ENCODE measurements around the gene GGPS1. TPM values are rescaled to one million over a fixed set of nuclear protein-coding genes. Genes with fewer than 3 reads are reported as not detected.
"Not testable (repeated sequence)": the region's sequence is repeated elsewhere in the genome, so short reads cannot be mapped to it uniquely, and the experiment has no call there.

GGPS1 gene
- 30.0 and 37.7 TPM in 2 replicates for total RNA-seq (2014; rRNA removed; shearing (Covaris generic))

DNA sequence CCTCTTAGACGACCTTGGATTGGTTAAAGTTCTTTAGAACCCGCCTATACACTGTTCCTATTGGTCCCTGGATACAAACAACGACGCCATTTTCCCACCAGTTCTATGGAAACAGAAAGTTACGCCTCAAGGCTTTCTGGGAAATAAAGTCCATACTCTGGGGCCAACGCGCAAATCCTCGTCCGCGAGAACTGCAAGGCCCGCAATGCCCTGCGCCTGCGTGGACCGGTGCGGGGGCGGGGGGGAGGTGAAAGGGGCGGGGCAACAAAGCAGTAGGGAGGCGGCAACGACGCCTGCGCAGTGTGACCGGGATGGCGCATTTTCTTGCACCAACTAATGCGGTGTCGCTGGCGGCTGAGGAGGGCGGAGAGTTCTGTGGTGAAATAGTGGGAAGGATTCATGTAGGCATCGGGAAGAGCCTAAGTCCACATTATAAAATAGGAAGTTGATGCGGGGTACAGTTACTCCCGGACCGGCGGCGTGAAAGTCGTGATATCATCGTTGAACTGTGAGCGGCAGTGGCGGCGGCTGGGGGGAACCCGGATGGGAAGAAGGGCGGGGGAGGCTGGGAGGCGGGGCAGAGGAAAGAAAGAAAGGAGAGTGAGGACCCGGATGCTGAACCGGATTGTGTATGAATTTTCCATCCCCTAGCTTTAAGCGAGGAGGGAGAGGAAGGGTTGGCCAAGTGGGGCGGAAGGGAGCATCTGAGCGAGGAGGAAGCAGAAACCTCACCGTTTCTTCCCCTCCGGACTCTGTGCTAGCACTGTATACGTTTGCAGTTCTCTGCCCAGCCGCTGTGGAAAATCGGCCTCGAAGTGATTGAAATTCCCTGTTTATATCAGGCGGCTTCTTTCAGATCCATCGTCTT lies at the start of gene GGPS1:
TSS of gene GGPS1 (plus strand) at position 300 of the 868 bp plus-strand sequence. CDS start 6,695 bp downstream, outside the sequence.
- DNase-seq (ENCODE audit: low read depth), result peak; percentile 99

DNA sequence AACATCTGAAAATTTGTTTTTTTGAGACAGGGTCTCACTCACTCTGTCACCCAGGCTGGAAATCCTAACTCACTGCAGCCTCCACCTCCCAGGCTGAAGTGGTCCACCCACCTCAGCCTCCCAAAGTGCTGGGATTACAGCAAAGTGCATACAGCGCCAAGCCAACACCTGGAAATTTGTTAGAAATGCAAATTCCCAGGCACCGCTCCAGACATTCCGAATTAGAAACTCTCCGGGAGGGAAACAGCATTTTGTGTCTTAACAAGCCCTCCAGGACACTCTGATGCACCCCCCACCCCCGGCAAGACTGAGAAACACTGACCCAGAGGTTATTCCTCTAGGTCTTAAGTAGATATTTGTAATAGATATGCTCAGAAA lies 49.5 kb upstream of the GGPS1 start:
- no peak for DNase-seq (ENCODE audit: low read depth)

DNA sequence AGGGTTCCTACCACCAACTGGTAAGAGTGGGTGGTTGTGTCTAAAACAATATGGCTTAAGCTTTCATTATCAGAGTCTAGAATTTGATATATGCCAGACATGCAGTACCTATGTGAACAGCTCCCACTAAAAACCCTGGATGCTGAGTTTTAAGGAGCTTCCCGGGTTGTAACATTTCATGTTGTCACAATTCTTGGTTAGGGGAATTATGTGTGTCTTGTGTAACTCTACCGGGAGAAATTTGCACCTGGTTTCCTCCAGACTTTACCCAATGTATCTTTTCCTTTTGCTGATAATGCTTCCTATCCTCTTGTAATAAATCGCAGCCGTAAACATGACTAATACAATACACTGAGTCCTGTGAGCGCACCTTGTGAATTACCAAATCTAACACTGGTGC lies 48.7 kb upstream of the GGPS1 start:
- DNase-seq (ENCODE audit: low read depth), result no peak

DNA sequence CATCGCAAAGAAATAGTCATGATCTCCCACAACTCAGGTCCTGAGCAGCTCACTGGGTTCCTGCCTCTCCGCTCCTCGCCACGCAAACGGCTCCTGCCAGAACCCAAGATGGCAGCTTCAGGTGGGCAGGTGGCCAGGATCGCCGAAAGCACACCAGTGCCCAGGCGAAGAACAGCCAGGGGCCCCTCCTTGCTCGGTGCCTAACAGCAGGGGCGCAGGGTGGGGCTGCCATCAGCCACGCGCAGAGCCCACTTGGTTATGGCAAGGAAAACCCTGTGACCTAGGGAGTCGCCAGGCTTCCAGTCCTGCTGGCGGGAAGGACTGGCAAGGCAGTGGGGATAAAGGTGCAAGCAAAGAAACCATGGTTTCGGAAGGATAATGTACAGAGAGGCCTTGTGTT lies 47.9 kb upstream of the GGPS1 start:
- DNase-seq (ENCODE audit: low read depth), result no peak

DNA sequence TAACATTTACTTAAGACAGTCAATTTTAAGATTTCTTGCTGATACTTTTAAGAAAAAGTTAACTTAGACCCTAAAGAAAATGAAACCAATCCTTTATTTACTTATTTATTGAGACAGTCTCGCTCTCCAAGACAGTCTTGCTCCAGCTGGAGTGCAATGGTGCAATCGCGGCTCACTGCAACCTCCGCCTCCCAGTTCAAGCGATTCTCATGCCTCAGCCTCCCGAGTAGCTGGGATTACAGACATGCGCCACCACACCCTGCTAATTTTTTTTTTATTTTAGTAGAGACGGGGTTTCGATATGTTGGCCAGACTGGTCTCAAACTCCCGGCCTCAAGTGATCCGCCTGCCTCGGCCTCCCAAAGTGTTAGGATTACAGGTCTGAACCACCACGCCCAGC lies 44.7 kb upstream of the GGPS1 start:
- DNase-seq (ENCODE audit: low read depth), result not testable (repeated sequence)

DNA sequence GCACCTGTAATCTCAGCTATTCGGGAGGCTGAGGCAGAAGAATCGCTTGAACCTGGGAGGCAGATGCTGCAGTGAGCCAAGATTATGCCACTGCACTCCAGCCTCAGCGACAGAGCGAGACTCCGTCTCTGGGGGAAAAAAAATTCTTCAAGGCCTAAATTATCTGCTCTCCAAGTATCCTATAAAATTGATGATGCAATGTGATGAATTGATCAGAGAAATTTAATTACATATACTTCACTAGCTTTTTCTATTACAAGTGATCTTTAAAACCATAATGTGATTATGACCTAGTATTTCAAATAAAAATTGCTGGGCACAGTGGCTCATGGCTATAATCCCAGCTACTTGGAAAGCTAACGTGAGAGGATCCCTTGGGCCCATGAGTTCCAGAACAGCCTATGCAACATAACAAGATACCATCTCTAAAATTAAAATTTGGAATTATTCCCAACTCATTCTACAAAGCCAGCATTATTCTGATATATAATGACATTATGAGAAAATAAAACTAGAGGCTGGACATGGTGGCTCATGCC lies 44.1 kb upstream of the GGPS1 start:
- DNase-seq (ENCODE audit: low read depth), result no peak

DNA sequence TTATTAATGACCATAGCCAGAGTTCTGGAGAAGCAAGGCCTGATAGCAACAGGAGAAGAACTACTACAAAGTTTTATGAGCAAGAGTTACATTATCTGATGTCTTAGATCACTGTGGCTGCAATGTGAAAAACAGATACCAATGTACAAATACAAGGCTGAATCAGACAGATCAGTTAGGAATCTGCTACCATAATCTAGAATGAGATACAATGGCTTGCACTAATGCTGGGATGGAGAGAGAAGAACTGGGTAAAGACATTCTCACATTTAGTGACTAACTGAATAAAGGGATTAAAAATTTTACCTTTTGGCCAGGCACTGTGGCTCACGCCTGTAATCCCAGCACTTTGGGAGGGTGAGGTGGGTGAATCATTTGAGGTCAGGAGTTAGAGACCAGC lies 41.7 kb upstream of the GGPS1 start:
- no peak for DNase-seq (ENCODE audit: low read depth)

DNA sequence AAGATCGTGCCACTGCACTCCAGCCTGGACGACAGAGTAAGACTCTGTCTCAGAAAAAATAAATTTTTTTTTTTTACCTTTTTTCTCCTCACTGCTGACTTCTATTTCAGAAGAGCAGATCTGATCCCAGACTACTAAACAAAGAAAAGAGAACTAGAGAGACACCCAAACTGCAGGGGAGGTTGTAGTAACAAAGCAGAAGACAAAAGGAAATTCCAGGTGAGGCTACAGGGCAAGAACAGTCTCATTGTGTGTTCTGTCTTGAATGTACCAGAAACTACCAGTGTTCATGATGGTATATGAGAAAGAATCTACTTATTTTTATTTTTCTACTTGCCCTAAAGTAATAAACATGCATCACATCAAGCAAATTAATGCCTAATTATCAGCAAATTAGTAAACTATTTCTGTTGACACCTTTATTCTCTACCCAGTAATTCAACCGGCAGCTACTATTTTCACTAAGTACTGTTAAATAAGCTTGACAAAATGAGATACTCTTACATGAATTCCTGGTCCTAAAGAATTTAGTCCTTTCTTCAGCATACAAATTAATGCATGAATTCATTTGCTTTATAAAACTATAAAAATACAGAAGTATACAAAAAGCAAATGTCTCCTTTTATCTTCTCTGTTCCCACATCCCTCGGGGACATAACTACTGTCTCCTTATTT lies 41.0 kb upstream of the GGPS1 start:
- no peak for DNase-seq (ENCODE audit: low read depth)

DNA sequence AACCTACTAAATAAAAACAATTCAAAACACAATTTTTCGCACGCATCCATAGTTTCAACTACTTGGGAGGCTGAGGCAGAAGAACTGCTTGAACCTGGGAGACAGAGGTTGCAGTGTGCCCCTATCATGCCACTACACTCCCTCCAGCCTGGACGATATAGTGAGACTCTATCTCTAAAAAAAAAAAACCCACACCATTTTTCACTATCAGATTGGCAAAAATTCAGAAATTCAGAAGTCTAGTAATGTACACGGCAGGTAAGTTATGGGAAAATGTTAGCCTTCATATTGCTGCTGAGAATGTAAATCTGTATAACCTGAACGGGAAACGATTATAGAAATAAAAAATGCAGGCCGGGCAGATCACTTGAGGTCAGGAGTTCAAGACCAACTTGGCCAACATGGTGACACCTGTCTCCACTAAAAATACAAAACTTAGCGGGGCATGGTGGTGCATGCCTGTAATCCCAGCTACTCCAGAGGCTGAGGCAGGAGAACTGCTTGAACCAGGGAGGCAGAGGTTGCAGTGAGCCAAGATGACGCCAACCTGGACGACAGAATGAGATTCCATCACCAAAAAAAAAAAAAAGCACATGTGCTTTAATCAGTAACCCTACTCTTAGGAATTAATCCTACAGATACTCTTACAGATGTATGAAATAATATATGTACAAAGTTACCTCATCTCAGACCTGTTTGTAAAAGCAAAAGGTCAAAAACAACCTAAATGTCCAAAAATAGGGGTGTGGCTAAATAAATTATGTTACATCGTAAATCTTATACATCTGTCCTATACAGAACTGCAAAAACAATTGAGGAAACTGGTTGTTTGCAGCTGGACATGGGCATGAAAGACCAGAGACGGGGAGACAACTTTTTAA lies 38.3 kb upstream of the GGPS1 start:
- no peak for DNase-seq (ENCODE audit: low read depth)

DNA sequence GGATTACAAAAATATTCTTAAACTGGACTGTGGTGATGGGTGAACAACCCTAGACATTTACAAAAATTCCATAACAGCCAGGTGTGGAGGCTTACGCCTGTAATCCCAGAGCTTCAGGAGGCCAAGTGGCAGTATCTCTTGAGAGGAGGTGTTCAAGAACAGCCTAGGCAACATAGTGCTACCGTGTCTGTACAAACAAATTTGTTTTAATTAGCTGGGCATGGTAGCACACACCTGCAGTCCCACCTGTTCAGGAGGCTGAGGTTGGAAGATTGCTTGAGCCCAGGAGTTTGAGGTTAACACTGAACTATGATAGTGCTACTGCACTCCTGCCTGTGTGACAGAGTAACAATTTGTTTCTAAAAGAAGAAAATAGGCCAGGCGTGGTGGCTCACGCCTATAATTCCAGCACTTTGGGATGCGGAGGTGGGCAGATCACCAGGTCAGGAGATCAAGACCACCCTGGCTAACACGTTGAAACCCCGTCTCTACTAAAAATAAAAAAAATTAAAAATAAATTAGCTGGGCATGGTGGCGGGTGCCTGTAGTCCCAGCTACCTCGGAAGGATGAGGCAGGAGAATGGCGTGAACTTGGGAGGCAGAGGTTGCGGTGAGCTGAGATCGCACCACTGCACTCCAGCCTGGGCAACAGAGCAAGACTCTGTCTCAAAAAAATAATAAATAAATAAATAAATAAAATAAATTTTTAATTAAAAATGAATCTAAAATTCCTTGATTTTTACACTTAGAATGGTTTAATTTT lies 37.4 kb upstream of the GGPS1 start:
- DNase-seq (ENCODE audit: low read depth), result no peak

DNA sequence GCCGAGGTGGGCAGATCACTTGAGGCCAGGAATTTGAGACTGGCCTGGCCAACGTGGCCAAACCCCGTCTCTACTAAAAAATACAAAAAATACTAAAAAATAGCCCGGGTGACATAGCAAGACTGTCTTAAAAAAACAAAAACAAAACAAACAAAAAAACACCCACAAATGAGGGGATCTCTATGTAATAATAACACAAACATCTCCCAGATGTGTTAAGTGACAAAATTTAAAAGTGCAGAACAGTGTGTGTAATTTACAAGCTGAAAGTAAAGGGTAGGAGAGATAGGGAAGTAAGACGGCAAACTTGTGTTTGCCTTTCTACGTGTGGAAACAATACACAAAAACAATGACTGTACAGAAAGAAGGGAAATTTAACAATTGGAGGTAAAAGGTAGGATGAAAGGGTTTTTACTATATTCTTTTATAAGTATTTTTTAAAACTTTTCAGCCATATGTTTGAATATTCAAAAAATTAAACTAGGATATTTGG lies 36.7 kb upstream of the GGPS1 start:
- DNase-seq (ENCODE audit: low read depth), result no peak

DNA sequence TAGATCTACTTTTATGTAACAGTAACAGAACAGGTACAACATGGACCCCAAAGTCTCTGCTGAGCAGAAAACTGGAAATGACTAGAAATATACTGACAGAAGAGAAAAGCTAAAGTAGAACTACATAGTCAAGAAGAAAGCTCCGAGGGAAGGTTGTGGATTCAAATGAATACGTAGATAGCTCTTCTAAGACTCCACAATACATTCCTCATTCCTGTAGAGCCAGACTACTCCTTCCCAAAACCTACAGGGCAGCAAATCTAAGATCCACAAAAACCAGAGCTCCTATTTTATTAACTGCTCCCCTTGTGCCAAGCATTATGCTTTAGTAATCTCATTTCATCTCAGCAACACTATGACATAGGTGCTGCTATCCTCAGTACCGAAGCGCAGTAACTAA lies 35.6 kb upstream of the GGPS1 start:
- DNase-seq (ENCODE audit: low read depth), result no peak

DNA sequence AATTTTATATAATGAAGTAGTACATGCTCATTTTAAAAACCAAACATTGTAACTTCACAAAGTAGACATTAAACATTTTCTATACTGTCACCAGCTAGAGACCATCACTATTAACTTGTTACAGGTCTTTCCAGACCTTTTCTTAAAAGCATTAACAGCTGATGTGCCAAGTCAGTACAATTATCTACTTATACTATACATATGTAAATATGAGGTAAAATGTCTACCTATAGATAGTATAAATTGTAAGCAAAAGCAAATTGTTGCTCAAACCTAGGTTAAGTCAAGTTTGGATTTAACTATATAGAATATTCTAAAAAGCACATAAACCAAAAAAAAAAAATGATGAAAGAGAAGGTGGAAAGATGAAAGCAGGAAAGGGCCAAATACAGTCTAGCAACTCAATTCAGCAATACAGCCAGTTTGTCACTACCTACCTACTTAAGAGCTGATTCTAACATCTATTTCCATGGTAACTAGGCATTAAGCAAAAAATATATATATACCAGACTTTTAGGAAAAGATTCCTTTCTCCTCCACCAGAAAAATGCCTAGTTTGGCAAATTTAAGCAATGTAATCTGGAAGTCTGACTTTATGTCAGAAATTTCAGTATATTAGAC lies 34.9 kb upstream of the GGPS1 start:
- no peak for DNase-seq (ENCODE audit: low read depth)

DNA sequence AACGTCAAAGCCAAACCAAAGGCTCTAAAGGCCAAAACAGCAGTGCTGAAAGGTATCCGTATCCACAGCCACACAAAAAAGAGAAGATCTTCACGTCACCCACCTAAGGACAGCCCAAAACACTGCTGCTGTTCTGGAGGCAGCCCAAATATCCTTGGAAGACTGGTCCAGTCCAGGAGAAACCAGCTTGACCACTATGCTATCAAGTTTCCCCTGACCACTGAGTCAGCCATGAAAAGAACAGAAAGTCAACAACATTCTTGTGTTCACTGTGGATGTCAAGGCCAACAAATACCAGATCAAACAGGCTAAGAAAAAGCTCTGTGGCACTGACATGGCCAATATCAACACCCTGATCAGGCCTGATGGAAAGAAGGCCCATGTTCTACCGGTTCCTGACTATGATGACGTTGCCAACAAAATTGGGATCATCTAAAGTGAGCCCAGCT lies 32.4 kb upstream of the GGPS1 start:
- peak; percentile 47 for DNase-seq (ENCODE audit: low read depth)

DNA sequence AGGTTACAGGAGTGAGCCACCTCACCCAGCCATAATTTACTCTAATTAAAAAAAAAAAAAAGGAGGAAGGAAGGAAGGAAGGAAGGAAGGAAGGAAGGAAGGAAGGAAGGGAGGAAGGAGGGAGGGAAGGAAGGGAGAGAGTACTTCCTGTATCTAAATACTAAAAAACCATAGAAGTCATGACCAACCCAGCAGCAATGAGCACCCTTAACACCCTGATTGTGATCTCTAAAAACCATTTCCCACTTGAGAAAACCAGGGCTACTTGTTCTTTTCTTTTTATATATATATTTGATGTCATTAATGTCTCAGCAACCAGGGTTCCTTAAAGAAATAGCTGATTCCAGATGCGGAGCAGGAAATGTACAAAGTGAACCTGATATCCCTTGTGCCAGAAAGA lies 31.6 kb upstream of the GGPS1 start:
- no peak for DNase-seq (ENCODE audit: low read depth)

DNA sequence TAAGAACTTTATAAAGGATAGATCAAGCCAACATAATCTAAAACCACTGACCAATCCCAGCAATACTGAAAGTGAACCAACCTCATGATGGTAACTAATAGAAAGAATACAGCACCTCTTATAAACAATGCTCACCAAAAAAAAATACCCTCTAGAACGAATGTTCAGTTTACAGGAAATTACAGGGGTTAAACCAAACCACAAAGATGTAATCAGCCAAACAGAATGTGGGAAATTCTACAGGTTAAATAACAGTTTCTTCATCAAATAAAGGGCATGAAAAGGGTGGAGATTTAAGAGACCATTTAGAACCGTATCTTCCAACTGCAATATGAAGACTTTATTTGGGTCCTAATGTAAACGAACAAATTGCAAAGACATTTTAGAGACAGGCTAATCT lies 30.8 kb upstream of the GGPS1 start:
- DNase-seq (ENCODE audit: low read depth), result peak; percentile 22

DNA sequence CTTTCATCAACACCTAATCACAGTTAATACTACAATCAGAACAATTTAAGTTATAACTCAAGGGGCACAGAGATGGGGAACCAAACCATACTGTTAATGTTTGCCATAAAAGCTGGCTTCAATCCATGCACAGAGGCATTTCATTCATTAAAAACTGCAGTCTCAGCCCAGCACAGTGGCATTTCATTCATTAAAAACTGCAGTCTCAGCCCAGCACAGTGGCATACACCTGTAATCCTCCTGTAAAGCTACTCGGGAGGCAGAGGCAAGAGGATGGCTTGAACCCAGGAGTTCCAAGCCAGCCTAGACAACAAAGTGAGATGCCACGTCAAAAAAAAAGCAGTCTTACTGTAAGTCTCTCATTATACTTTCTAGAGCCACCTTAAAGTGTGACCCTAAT lies 29.6 kb upstream of the GGPS1 start:
- no peak for DNase-seq (ENCODE audit: low read depth)

DNA sequence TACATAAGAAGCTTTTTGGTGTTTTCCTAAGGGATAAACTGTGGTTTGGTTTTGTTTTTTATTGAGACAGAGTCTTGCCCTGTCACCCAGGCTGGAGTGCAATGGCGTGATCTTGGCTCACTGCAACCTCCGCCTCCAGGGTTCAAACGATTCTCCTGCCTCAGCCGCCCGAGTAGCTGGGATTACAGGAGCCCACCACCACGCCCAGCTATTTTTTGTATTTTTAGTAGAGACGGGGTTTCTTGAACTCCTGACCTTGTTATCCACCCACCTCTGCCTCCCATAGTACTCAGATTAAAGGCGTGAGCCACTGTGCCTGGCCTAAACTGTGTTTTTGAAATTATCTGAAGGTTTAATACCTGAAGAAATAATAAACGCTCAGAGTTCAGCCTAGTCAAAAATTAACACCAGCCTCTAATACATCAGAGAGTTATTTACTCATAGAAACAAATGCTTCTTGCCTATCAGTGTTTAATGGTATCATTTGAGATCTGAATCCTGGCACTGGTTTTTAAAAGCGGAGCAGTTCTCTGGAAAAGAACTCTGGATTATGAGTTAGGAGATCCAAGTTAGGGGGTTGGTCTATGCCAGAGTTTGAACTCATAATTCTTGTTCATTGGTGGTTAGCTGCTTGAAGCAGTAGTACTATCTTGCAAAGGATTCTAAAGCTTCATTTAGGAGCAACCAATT lies 29.1 kb upstream of the GGPS1 start:
- no peak for DNase-seq (ENCODE audit: low read depth)

DNA sequence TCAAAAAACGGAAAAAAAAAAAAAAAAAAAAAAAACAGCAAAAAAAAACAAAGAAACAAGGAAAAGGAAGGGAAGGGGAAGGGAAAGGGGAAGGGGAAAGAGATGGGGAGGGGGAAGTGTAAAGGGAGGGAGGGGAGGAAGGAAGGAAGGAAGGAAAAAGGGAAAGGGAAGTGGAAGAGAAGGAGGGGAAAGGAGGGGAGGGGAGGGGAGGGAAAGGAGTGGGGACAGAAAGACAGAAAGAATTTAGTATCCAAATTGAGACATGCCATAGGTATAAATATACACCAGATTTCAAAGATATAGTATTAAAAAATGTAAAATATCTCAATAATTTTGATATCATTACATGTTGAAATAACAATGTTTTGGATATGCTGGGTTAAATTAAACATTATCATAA lies 26.2 kb upstream of the GGPS1 start:
- no peak for DNase-seq (ENCODE audit: low read depth)
